ENCODE data around the gene CERK. TPM values are rescaled to one million over a fixed set of nuclear protein-coding genes. Genes with fewer than 3 reads are reported as not detected.

Gene CERK
- total and polyA plus RNA-seq, 9 of the 15 experiments (the other 6 are each of a cell fraction or from before 2014, with no cell fraction given), result 1.1 to 14.9 (median 8.7) TPM

DNA sequence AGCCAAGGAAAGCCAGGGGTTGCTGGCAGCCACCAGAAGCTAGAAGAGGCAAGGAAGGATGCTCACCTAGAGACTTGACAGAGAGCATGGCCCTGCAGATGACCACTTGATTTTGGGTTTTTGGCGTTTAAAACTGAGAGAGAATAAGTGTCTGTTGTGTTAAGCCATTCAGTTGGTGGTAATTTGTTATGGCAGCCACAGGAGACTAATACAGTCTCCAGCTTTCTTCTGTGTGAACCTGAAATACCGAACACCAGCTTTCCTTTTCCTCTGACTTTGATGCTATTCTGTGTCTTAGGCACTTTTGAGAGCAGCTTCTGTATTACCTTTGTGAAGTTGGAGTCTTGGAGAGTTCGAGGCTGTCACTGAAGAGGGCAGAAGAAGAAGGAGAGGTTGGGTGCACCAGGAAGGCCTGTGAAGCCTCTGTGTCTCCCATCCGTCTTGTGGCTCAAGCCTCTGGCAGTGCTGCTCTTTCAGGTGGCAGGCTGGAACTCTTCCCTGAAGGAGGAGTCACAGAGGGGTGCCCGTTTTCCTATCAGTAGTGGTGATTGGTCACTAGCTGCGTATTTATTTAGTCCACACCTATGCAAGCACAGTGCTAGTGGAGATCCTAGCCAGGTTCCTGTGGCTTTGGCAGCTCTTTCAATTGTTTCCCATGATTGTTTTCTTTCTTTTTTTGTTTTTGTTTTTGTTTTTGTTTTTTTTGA, 26.9 kb upstream of the CERK start (continued):
- TF ChIP-seq, protein P1, sequence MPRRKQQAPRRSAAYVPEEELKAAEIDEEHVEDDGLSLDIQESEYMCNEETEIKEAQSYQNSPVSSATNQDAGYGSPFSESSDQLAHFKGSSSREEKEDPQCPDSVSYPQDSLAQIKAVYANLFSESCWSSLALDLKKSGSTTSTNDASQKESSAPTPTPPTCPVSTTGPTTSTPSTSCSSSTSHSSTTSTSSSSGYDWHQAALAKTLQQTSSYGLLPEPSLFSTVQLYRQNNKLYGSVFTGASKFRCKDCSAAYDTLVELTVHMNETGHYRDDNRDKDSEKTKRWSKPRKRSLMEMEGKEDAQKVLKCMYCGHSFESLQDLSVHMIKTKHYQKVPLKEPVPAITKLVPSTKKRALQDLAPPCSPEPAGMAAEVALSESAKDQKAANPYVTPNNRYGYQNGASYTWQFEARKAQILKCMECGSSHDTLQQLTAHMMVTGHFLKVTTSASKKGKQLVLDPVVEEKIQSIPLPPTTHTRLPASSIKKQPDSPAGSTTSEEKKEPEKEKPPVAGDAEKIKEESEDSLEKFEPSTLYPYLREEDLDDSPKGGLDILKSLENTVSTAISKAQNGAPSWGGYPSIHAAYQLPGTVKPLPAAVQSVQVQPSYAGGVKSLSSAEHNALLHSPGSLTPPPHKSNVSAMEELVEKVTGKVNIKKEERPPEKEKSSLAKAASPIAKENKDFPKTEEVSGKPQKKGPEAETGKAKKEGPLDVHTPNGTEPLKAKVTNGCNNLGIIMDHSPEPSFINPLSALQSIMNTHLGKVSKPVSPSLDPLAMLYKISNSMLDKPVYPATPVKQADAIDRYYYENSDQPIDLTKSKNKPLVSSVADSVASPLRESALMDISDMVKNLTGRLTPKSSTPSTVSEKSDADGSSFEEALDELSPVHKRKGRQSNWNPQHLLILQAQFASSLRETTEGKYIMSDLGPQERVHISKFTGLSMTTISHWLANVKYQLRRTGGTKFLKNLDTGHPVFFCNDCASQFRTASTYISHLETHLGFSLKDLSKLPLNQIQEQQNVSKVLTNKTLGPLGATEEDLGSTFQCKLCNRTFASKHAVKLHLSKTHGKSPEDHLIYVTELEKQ (CRISPR knock-in tag; IDR thresholded peaks at IDR 0.05), result no peak
- no peak for TF ChIP-seq NBN (IDR thresholded peaks at IDR 0.05; ENCODE audit: low read depth)
- no peak for TF ChIP-seq ZNF224 (CRISPR knock-in tag; IDR thresholded peaks at IDR 0.05)
- TF ChIP-seq HDAC6 (IDR thresholded peaks at IDR 0.05; ENCODE audit: low read depth, low read length), result no peak

DNA sequence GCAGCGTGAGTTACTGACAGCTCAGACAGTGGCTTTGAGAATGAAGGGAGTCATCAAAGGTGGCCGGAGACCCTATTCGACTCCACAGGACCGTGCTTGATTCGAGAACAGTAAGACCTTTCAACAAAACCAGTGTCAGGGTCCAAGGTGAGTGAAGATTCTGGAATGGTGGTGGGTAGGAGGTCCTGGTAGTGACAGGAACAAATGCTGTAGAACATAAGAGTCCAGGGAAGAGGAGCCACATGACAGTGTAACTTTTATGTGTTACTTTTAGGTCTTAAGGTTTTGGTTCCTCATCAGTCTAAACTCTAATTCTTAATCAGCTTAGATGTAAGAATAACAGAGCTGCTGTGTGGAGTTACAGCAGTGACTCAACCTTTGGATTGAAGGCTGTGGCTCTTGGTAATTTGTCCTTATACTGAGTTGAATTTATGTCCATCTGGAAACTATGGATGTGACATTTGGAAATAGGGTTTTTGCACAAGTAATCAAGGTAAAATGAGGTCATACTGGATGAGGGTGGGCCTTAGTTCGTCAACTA, 26.2 kb upstream of the CERK start:
- Histone ChIP-seq H3K27me3 (ENCODE audit: control insufficient read depth in 2 of 2, insufficient read depth in 2 of 2, low read length in 2 of 2) (no peaks in the 10 kb centered on the region), H3K79me2 (ENCODE audit: control insufficient read depth, insufficient read depth, low read length) (peaks cover 56% of the 10 kb centered on the region), H3K4me1 (replicated peaks in 1 of 2; ENCODE audit: control insufficient read depth in 2 of 2, insufficient read depth in 2 of 2, low read length in 2 of 2) (peaks cover 7% of the 10 kb centered on the region in 2 experiments; a peak in 4 of 5 replicates), H3K36me3 (ENCODE audit: control insufficient read depth, insufficient read depth, low read length) (peaks cover 20% of the 10 kb centered on the region; the same call in 2 of the 3 replicates), H3K4me3 (no peak overlapping the region), H3K27ac (ENCODE audit: extremely low read depth, low read depth, low read length) (no peak overlapping the region), H4K20me1 (replicated peaks; ENCODE audit: control insufficient read depth, insufficient read depth, low read length) (no peaks in the 10 kb centered on the region; the same call in 1 of the 2 replicates), H3K9me3 (replicated peaks; ENCODE audit: control insufficient read depth, insufficient read depth, low read depth, low read length) (no peaks in the 10 kb centered on the region), H3K9me1 (ENCODE audit: control insufficient read depth, insufficient read depth, low read length) (no peaks in the 10 kb centered on the region), H3K9ac (ENCODE audit: insufficient read depth in 1 of 2, low read depth in 2 of 2, low read length in 2 of 2) (no peak overlapping the region), H3K4me2 (ENCODE audit: insufficient read depth, low read length) (peak overlapping the region; percentile 49; the same call in 1 of the 2 replicates), H2AFZ (ENCODE audit: low read depth, low read length) (no peak overlapping the region)
- BruUV-seq (replicated peaks), result no TSS peak
- intact Hi-C loops (cut with micrococcal nuclease), result no loop called here
- WGBS (ENCODE audit: insufficient coverage, low coverage, missing lambda C conversion rate), result 83% methylated on average over 6 of the region's 6 CpGs
- no peak for ATAC-seq
- in situ Hi-C loops (cut with MboI), result no loop called here
- DNase-seq (ENCODE audit: extremely low read depth in 1 of 4, low spot score in 3 of 4), result no peak
- ChIA-PET CTCF (ENCODE audit: low intra/inter-chr PET ratio) (no interaction called here), POLR2A (interaction anchor here (0.7 kb wide), 1 partner anchor 13 kb away, joined by 3 read pairs; no protein-coding TSS in a partner anchor)
- TF ChIP-seq HNRNPH1 (optimal IDR thresholded peaks at IDR 0.05; ENCODE audit: low read depth, low read length), result no peak
- no peak for FAIRE-seq
